ENCODE measurements around the gene BTBD2.

- no peak for TF ChIP-seq EZH2 (optimal IDR thresholded peaks at IDR 0.05; ENCODE audit: low read depth, low read length)
- no peak for TF ChIP-seq CTCF (IDR thresholded peaks at IDR 0.05; ENCODE audit: low read length)
These were observed 36.5 kb downstream of the BTBD2 start for GRCh38 chr19:1979017-1979416.

Data from MM.1S (cell line).